Keratinocyte (primary cell): ENCODE results near the gene RRP12.

Source experiments
- CTCF ChIP-seq, 3 experiments: IDR thresholded peaks in 1 of 3; conservative IDR thresholded peaks in 1 of 3; optimal IDR thresholded peaks in 1 of 3; 2 replicates in 2 of 3; 3 replicates in 1 of 3; pipeline versions ENCODE3 to v1.5.1; 2011; ENCODE audit warnings: low read length in 3 of 3, mild to moderate bottlenecking in 3 of 3, moderate library complexity in 2 of 3, control low read depth in 1 of 3, inconsistent platforms in 1 of 3; ENCODE audit not compliant: insufficient read depth in 2 of 3; ENCODE audit errors: extremely low read depth in 1 of 3
- EZH2 ChIP-seq: IDR thresholded peaks from one replicate; pipeline ENCODE4 v1.6.1; 2012; ENCODE audit warnings: inconsistent platforms, mild to moderate bottlenecking, low read length, moderate library complexity

GRCh38 chr10:97321032-97321803, 79.9 kb downstream of the RRP12 start:
- TF ChIP-seq EZH2 (peak; percentile 21), CTCF (optimal IDR thresholded peaks at IDR 0.05 in 1 of 3, IDR thresholded peaks at IDR 0.05 in 1 of 3, conservative IDR thresholded peaks at IDR 0.05 in 1 of 3; ENCODE audit: extremely low read depth in 1 of 3, insufficient read depth in 2 of 3, low read length in 3 of 3) (no peak)
